22Rv1 (cell line): Measurements from ENCODE around the gene TRDMT1.

Experiments used
- ZFX ChIP-seq: fragments of 450-650 bp; IDR thresholded peaks from 2 replicates; pipeline ENCODE4 v1.6.1; 2017; ENCODE audit warnings: antibody characterized with exemption, borderline replicate concordance
- TF ChIP-seq, protein P1 (sequence below): fragments of 450-650 bp; IDR thresholded peaks from 2 replicates; pipeline ENCODE4 v1.5.1; 2017; ENCODE audit warnings: mild to moderate bottlenecking

GRCh38 chr10:17202506-17202905 is 1.0 kb upstream of the TRDMT1 start:
- TF ChIP-seq, protein P1, sequence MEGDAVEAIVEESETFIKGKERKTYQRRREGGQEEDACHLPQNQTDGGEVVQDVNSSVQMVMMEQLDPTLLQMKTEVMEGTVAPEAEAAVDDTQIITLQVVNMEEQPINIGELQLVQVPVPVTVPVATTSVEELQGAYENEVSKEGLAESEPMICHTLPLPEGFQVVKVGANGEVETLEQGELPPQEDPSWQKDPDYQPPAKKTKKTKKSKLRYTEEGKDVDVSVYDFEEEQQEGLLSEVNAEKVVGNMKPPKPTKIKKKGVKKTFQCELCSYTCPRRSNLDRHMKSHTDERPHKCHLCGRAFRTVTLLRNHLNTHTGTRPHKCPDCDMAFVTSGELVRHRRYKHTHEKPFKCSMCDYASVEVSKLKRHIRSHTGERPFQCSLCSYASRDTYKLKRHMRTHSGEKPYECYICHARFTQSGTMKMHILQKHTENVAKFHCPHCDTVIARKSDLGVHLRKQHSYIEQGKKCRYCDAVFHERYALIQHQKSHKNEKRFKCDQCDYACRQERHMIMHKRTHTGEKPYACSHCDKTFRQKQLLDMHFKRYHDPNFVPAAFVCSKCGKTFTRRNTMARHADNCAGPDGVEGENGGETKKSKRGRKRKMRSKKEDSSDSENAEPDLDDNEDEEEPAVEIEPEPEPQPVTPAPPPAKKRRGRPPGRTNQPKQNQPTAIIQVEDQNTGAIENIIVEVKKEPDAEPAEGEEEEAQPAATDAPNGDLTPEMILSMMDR: no peak
- no peak for TF ChIP-seq ZFX
